ENCODE measurements around the gene ZBTB24. TPM values are rescaled to one million over a fixed set of nuclear protein-coding genes. Genes with fewer than 3 reads are reported as not detected.

ZBTB24 gene
- total RNA-seq, 1 donor from 2014 or later = 10.2 TPM

DNA sequence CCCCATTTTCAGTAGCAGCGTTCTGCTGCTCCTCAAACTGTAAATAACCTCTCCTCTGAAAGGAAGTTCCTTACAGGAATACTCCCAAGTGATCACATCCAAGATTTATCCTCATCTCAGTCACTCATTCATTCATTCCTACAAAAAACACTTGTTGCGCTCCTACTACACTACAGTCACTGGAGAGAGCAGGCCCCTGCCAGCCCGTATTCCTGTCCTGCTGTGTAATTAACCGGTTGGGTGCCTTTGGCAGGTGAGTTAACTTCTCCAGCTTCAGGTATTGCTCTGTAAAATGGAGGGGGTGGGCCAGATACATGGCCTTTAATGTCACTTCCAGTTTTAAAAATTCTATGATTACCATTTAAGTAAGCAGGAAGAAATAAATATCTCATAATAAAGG lies 15.0 kb upstream of the ZBTB24 start:
- Histone ChIP-seq H3K27ac (no peak overlapping the region), H3K27me3 (no peaks in the 10 kb centered on the region), H3K9me3 (no peaks in the 10 kb centered on the region), H3K36me3 (no peaks in the 10 kb centered on the region), H3K4me3 (no peak overlapping the region), H3K4me1 (no peaks in the 10 kb centered on the region)
- TF ChIP-seq, protein P1, sequence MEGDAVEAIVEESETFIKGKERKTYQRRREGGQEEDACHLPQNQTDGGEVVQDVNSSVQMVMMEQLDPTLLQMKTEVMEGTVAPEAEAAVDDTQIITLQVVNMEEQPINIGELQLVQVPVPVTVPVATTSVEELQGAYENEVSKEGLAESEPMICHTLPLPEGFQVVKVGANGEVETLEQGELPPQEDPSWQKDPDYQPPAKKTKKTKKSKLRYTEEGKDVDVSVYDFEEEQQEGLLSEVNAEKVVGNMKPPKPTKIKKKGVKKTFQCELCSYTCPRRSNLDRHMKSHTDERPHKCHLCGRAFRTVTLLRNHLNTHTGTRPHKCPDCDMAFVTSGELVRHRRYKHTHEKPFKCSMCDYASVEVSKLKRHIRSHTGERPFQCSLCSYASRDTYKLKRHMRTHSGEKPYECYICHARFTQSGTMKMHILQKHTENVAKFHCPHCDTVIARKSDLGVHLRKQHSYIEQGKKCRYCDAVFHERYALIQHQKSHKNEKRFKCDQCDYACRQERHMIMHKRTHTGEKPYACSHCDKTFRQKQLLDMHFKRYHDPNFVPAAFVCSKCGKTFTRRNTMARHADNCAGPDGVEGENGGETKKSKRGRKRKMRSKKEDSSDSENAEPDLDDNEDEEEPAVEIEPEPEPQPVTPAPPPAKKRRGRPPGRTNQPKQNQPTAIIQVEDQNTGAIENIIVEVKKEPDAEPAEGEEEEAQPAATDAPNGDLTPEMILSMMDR (IDR thresholded peaks at IDR 0.05) = no peak
- intact Hi-C loops (cut with DNase I) = no loop called here
- DNase-seq (ENCODE audit: low spot score in 2 of 2) = no peak

DNA sequence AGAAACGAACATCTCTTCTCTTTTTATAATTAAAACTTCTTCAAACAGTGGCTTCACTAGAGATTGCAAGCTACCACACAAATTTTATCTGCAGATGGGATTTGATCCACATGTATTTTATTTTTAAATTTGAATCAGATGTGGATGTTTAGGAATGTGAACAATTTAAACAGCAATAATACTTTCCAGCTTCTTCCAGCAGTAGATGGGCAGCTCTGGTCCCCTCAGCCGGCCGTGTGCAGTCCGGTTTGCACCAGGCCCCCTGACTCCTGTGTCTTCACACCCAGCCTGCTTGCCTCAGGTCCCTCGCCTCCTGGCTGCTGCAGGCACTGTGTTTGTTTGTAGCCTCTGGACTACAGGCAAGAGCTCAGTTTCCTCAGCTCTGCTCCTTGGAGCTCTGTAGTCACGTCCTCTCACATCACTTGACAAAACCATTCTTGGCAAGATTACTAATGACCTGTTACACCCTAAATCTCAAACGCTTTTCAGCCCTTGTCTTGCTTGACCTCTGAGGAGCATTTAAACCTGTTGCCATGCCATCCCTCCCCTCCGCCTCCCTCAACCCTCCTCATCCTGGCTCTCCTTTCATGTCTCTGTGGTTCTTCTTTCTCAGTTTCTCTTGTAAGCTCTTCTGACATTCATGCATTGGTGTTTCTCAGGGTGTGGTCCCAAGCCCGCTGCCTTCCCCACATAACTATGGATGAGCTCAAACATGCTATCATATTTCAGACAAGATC lies 13.2 kb upstream of the ZBTB24 start:
- no peaks in the 10 kb centered on the region for H3K4me1 ChIP-seq
- H3K36me3 ChIP-seq = no peaks in the 10 kb centered on the region
- intact Hi-C loops (cut with DNase I) = no loop called here
- no peak overlapping the region for H3K4me3 ChIP-seq
- no peak for DNase-seq (ENCODE audit: low spot score in 2 of 2)
- TF ChIP-seq, protein P1 (IDR thresholded peaks at IDR 0.05) = no peak
- H3K27ac ChIP-seq = no peak overlapping the region
- no peaks in the 10 kb centered on the region for H3K27me3 ChIP-seq
- no peaks in the 10 kb centered on the region for H3K9me3 ChIP-seq

DNA sequence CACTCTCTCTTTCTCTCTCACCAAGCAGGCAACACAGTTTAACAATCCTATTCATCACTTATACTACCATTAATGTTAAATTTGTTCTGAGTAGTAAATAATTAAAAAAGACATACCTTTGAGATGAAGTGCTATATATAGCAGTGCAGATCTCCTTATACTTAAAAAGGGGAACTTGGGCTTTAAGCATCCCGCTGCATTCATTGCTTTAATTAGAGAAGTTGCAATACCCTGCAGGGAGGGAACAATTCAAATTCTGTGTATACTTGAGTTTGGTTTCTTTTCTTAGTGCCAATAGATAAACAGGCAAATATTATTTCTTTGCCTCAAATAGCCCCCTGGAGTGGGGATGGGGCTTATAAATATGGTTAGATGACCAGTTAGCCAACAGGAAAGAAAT lies 10.8 kb upstream of the ZBTB24 start:
- intact Hi-C loops (cut with DNase I) = no loop called here
- Histone ChIP-seq H3K4me1 (no peaks in the 10 kb centered on the region), H3K4me3 (no peak overlapping the region), H3K9me3 (no peaks in the 10 kb centered on the region), H3K27me3 (no peaks in the 10 kb centered on the region), H3K27ac (no peak overlapping the region), H3K36me3 (no peaks in the 10 kb centered on the region)
- no peak for DNase-seq (ENCODE audit: low spot score in 2 of 2)
- TF ChIP-seq, protein P1 (IDR thresholded peaks at IDR 0.05) = no peak

DNA sequence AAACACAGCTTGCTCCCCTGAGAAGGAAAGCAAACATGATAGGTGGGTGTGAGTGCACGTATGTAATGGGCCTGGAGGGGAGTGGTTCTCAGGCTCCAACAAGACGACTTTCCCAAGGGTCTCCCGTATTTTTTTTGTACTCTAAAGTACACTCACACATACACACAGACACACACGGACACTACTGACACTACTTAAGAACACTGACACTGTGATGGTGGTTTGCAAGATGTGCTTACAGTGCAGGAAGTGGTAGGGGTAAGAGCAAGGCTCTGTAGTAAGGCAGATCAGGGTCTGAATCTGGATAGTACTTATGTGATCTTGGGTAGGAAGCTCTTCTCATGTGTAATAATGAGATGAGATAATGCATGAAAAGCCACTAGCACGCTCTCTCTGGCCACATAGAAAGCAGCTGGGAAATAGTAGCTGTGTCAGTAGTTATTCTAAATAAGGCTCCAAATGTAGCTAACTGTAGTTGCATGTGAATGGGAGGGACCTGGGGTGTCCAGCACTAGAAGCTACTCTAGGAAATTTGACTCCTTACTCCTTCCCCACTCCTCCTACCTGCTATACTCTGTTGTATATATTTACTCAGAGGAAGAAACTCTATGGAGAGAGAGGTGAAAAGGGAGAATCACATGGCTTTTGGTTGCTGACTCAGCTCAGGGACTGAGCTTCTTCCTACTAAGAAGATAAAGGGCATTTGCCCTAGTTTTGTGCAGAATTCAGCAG lies 8.4 kb upstream of the ZBTB24 start:
- Histone ChIP-seq H3K27ac (no peak overlapping the region), H3K4me1 (no peaks in the 10 kb centered on the region), H3K36me3 (no peaks in the 10 kb centered on the region)

DNA sequence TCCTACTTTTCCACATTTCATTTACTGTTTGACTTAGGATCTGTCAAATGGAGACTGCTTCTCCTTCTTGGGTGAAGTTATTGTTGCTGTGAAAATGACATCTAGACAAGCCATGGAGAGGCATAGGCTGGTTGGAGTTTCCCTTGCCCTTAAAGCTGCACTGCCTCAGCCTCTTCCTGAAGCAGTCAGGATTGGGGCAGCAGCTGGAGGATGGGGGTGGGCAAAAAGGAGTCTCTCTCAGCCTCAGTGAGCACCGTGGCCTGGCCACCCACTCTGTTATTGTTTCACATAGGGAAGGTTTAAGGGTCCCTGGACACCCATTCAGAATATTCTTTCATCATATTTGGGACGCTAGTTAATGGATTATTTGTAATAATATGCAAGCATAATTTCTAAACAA lies 7.7 kb upstream of the ZBTB24 start:
- TF ChIP-seq, protein P1 (IDR thresholded peaks at IDR 0.05) = no peak
- no peaks in the 10 kb centered on the region for H3K9me3 ChIP-seq
- H3K4me3 ChIP-seq = no peak overlapping the region
- DNase-seq (ENCODE audit: low spot score in 2 of 2) = no peak
- no peaks in the 10 kb centered on the region for H3K4me1 ChIP-seq
- intact Hi-C loops (cut with DNase I) = no loop called here
- no peak overlapping the region for H3K27ac ChIP-seq
- H3K27me3 ChIP-seq = no peaks in the 10 kb centered on the region
- H3K36me3 ChIP-seq = no peaks in the 10 kb centered on the region

More for the DNA sequence above, 8.4 kb upstream of the ZBTB24 start:
- TF ChIP-seq, protein P1 (IDR thresholded peaks at IDR 0.05) = no peak
- no peak overlapping the region for H3K4me3 ChIP-seq
- no peak for DNase-seq (ENCODE audit: low spot score in 2 of 2)
- intact Hi-C loops (cut with DNase I) = no loop called here
- no peaks in the 10 kb centered on the region for H3K9me3 ChIP-seq
- no peaks in the 10 kb centered on the region for H3K27me3 ChIP-seq

Measured in ascending aorta (tissue), 2 donors.